HEK293 (cell line): ENCODE data around the gene LITAFD.

Experiments
- ZFP37 ChIP-seq: fragments of 450-650 bp; formaldehyde crosslinking; IDR thresholded peaks from 2 replicates; pipeline ENCODE4 v1.5.1; 2016; ENCODE audit warnings: missing biosample characterization, missing genetic modification characterization
- ZNF24 ChIP-seq: fragments of 450-650 bp; formaldehyde crosslinking; IDR thresholded peaks from 2 replicates; pipeline ENCODE4 v1.5.1; 2016; ENCODE audit warnings: missing biosample characterization, missing genetic modification characterization
- ZNF274 ChIP-seq, 2 experiments: fragments of 200-500 bp in 1 of 2; fragments of 450-650 bp in 1 of 2; sonication (Bioruptor generic) in 1 of 2; formaldehyde crosslinking in 1 of 2; IDR thresholded peaks; 2 replicates each; pipeline versions ENCODE4 v1.5.1 to v1.6.1; 2014 to 2016; ENCODE audit warnings: borderline replicate concordance in 1 of 2, inconsistent platforms in 1 of 2, low read length in 1 of 2, missing biosample characterization in 1 of 2, missing genetic modification characterization in 1 of 2
- ZNF366 ChIP-seq: fragments of 450-650 bp; formaldehyde crosslinking; conservative IDR thresholded peaks from 2 replicates; pipeline ENCODE4 v1.5.1; 2016; ENCODE audit warnings: missing biosample characterization, missing genetic modification characterization
- ZNF571 ChIP-seq: fragments of 450-650 bp; formaldehyde crosslinking; IDR thresholded peaks from 2 replicates; pipeline ENCODE4 v1.5.0; 2017; ENCODE audit warnings: missing biosample characterization, missing genetic modification characterization
- ZNF777 ChIP-seq: fragments of 450-650 bp; formaldehyde crosslinking; IDR thresholded peaks from 2 replicates; pipeline ENCODE4 v1.5.1; 2017; ENCODE audit warnings: missing biosample characterization, missing genetic modification characterization, borderline replicate concordance
- ZSCAN30 ChIP-seq: fragments of 450-650 bp; IDR thresholded peaks from 2 replicates; pipeline ENCODE4 v1.5.1; 2018; ENCODE audit warnings: missing biosample characterization, mild to moderate bottlenecking, missing genetic modification characterization, moderate library complexity
- TF ChIP-seq, protein P1 (sequence below): fragments of 450-650 bp; formaldehyde crosslinking; IDR thresholded peaks from 2 replicates; pipeline ENCODE4 v1.5.1; 2016; ENCODE audit warnings: missing biosample characterization, missing genetic modification characterization
- TF ChIP-seq, protein P2 (sequence below): fragments of 450-650 bp; formaldehyde crosslinking; IDR thresholded peaks from 2 replicates; pipeline ENCODE4 v1.5.1; 2016; ENCODE audit warnings: missing biosample characterization, missing genetic modification characterization
- TF ChIP-seq, protein P3 (sequence below): fragments of 450-650 bp; formaldehyde crosslinking; IDR thresholded peaks from 2 replicates; pipeline ENCODE4 v1.5.1; 2016; ENCODE audit warnings: missing biosample characterization, missing genetic modification characterization
- TF ChIP-seq, protein P4 (sequence below): fragments of 450-650 bp; formaldehyde crosslinking; IDR thresholded peaks from 2 replicates; pipeline ENCODE4 v1.5.1; 2016; ENCODE audit warnings: missing biosample characterization, missing genetic modification characterization

DNA sequence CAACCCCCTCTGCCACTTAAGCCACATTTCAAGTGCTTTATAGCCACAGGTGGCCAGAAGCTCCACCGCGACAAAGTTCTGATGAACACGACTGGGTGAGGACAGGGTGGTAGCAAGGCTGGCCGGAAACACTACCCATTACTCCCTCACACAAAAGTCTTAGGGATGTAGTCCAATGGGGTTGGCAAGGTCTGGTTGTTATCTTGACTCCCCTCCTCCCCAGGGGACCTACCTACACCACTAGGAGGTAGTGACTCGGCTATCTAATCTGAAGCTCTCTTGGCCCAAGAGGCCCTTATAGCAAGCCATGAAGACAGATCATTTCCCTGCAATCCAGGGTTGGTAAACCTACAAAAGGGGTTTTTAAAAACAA is 8.4 kb downstream of the LITAFD start:
- TF ChIP-seq, protein P1, sequence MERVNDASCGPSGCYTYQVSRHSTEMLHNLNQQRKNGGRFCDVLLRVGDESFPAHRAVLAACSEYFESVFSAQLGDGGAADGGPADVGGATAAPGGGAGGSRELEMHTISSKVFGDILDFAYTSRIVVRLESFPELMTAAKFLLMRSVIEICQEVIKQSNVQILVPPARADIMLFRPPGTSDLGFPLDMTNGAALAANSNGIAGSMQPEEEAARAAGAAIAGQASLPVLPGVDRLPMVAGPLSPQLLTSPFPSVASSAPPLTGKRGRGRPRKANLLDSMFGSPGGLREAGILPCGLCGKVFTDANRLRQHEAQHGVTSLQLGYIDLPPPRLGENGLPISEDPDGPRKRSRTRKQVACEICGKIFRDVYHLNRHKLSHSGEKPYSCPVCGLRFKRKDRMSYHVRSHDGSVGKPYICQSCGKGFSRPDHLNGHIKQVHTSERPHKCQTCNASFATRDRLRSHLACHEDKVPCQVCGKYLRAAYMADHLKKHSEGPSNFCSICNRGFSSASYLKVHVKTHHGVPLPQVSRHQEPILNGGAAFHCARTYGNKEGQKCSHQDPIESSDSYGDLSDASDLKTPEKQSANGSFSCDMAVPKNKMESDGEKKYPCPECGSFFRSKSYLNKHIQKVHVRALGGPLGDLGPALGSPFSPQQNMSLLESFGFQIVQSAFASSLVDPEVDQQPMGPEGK (tag by site-specific recombination): no peak
- TF ChIP-seq, protein P2, sequence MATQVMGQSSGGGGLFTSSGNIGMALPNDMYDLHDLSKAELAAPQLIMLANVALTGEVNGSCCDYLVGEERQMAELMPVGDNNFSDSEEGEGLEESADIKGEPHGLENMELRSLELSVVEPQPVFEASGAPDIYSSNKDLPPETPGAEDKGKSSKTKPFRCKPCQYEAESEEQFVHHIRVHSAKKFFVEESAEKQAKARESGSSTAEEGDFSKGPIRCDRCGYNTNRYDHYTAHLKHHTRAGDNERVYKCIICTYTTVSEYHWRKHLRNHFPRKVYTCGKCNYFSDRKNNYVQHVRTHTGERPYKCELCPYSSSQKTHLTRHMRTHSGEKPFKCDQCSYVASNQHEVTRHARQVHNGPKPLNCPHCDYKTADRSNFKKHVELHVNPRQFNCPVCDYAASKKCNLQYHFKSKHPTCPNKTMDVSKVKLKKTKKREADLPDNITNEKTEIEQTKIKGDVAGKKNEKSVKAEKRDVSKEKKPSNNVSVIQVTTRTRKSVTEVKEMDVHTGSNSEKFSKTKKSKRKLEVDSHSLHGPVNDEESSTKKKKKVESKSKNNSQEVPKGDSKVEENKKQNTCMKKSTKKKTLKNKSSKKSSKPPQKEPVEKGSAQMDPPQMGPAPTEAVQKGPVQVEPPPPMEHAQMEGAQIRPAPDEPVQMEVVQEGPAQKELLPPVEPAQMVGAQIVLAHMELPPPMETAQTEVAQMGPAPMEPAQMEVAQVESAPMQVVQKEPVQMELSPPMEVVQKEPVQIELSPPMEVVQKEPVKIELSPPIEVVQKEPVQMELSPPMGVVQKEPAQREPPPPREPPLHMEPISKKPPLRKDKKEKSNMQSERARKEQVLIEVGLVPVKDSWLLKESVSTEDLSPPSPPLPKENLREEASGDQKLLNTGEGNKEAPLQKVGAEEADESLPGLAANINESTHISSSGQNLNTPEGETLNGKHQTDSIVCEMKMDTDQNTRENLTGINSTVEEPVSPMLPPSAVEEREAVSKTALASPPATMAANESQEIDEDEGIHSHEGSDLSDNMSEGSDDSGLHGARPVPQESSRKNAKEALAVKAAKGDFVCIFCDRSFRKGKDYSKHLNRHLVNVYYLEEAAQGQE (tag by site-specific recombination): no peak
- TF ChIP-seq ZSCAN30 (no peak), ZNF24 (no peak), ZNF274 (IDR thresholded peaks at IDR 0.05; ENCODE audit: low read length) (no peak), ZNF274 (tag by site-specific recombination; IDR thresholded peaks at IDR 0.05; ENCODE audit: borderline replicate concordance) (no peak), ZNF366 (tag by site-specific recombination) (no peak), ZNF777 (no peak), ZFP37 (tag by site-specific recombination) (no peak), ZNF571 (tag by site-specific recombination) (no peak)
- TF ChIP-seq, protein P3, sequence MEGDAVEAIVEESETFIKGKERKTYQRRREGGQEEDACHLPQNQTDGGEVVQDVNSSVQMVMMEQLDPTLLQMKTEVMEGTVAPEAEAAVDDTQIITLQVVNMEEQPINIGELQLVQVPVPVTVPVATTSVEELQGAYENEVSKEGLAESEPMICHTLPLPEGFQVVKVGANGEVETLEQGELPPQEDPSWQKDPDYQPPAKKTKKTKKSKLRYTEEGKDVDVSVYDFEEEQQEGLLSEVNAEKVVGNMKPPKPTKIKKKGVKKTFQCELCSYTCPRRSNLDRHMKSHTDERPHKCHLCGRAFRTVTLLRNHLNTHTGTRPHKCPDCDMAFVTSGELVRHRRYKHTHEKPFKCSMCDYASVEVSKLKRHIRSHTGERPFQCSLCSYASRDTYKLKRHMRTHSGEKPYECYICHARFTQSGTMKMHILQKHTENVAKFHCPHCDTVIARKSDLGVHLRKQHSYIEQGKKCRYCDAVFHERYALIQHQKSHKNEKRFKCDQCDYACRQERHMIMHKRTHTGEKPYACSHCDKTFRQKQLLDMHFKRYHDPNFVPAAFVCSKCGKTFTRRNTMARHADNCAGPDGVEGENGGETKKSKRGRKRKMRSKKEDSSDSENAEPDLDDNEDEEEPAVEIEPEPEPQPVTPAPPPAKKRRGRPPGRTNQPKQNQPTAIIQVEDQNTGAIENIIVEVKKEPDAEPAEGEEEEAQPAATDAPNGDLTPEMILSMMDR (tag by site-specific recombination): no peak
- TF ChIP-seq, protein P4, sequence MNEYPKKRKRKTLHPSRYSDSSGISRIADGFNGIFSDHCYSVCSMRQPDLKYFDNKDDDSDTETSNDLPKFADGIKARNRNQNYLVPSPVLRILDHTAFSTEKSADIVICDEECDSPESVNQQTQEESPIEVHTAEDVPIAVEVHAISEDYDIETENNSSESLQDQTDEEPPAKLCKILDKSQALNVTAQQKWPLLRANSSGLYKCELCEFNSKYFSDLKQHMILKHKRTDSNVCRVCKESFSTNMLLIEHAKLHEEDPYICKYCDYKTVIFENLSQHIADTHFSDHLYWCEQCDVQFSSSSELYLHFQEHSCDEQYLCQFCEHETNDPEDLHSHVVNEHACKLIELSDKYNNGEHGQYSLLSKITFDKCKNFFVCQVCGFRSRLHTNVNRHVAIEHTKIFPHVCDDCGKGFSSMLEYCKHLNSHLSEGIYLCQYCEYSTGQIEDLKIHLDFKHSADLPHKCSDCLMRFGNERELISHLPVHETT (tag by site-specific recombination): no peak
